A549 (cell line): ENCODE results near the gene CCDC182. TPM values are rescaled to one million over a fixed set of nuclear protein-coding genes. Genes with fewer than 3 reads are reported as not detected.

ENCODE experiments used
- ATAC-seq, 2 experiments: fragments of 200-7000 bp in 1 of 2; fragments of >200 bp in 1 of 2; cut with Nextera tagmentation in 1 of 2; cut with Tn5 transposase in 1 of 2; 3 replicates each; pipeline versions ENCODE4 v1.8.0 to v1.9.1; 2018 to 2020; ENCODE audit warnings: mild to moderate bottlenecking in 1 of 2, moderate library complexity in 1 of 2
- CTCF ChIA-PET: fragments of 300-600 bp; sonication (Branson Sonifier 250); formaldehyde crosslinking; extraction: SDS; loops from one replicate; lab custom pipeline; 2021; ENCODE audit warnings: antibody characterized with exemption, inconsistent platforms; lab: Yijun Ruan, JAX
- POLR2A ChIA-PET: fragments of 350-600 bp; formaldehyde crosslinking; extraction: SDS; loops from one replicate; lab custom pipeline; 2021; ENCODE audit warnings: antibody characterized with exemption, inconsistent platforms; lab: Yijun Ruan, JAX
- DNase-seq, 2 experiments: peaks; one replicate each; pipeline versions ENCODE4 v3.0.0 to v3.0.0-alpha.2; 2011 to 2016; ENCODE audit warnings: low read depth in 1 of 2, low spot score in 1 of 2
- FAIRE-seq: peaks from 2 replicates; lab custom pipeline; 2011; peaks lifted over from hg19 to GRCh38; lab: Jason Lieb, UNC
- H3K27ac ChIP-seq, 2 experiments: fragments of >200 bp; sonication (Bioruptor Twin); formaldehyde crosslinking; 3 replicates each; pipeline ENCODE4 v1.5.1; 2016 to 2017
- H3K4me1 ChIP-seq: fragments of >200 bp; sonication (Bioruptor Twin); formaldehyde crosslinking; 3 replicates; pipeline ENCODE4 v1.6.1; 2016
- H3K4me2 ChIP-seq: fragments of >200 bp; sonication (Bioruptor Twin); formaldehyde crosslinking; 3 replicates; pipeline ENCODE4 v1.6.1; 2016
- H3K4me3 ChIP-seq: fragments of >200 bp; sonication (Bioruptor Twin); formaldehyde crosslinking; 3 replicates; pipeline ENCODE4 v1.5.1; 2016
- H3K9me3 ChIP-seq: fragments of >200 bp; sonication (Bioruptor Twin); formaldehyde crosslinking; 3 replicates; pipeline ENCODE4 v1.6.1; 2016
- CBX2 ChIP-seq: fragments of 200-600 bp; sonication (generic); IDR thresholded peaks from 2 replicates; pipeline ENCODE4 v1.6.1; 2016; ENCODE audit warnings: low read depth, mild to moderate bottlenecking, borderline replicate concordance
- CBX8 ChIP-seq: fragments of 200-600 bp; sonication (generic); IDR thresholded peaks from 2 replicates; pipeline ENCODE4 v1.6.1; 2016
- EHF ChIP-seq: fragments of 250-450 bp; sonication (Bioruptor Pico); IDR thresholded peaks from 2 replicates; pipeline ENCODE4 v1.5.0; 2020; ENCODE audit warnings: mild to moderate bottlenecking
- EHMT2 ChIP-seq: fragments of 200-600 bp; sonication (generic); IDR thresholded peaks from 2 replicates; pipeline ENCODE4 v1.6.1; 2016; ENCODE audit warnings: antibody characterized with exemption, low read depth, mild to moderate bottlenecking, moderate library complexity
- HDAC2 ChIP-seq: fragments of 200-600 bp; sonication (generic); IDR thresholded peaks from 2 replicates; pipeline ENCODE4 v1.6.1; 2016
- HOXA7 ChIP-seq: fragments of 250-450 bp; sonication (Bioruptor Pico); IDR thresholded peaks from 2 replicates; pipeline ENCODE4 v1.5.0; 2020; ENCODE audit warnings: mild to moderate bottlenecking, moderate library complexity
- JUNB ChIP-seq: fragments of >200 bp; sonication (Bioruptor Twin); formaldehyde crosslinking; IDR thresholded peaks from 2 replicates; pipeline ENCODE4 v1.6.1; 2016
- MAZ ChIP-seq: fragments of 150-350 bp; IDR thresholded peaks from 2 replicates; pipeline ENCODE4 v1.6.1; 2014; ENCODE audit warnings: antibody characterized with exemption, low read depth, low read length, borderline replicate concordance
- NPAS2 ChIP-seq: fragments of 250-450 bp; sonication (Bioruptor Pico); IDR thresholded peaks from 2 replicates; pipeline ENCODE4 v1.8.0; 2022; ENCODE audit warnings: mild to moderate bottlenecking, moderate library complexity, borderline replicate concordance
- PHF8 ChIP-seq: fragments of 200-600 bp; sonication (generic); IDR thresholded peaks from 2 replicates; pipeline ENCODE4 v1.6.1; 2016; ENCODE audit warnings: low read depth, mild to moderate bottlenecking, antibody characterized with exemption, moderate library complexity, borderline replicate concordance
- POLR2AphosphoS2 ChIP-seq: conservative IDR thresholded peaks from 2 replicates; pipeline ENCODE4 v1.6.1; 2012; ENCODE audit warnings: low read length, improper control_type of control experiment, inconsistent platforms
- RAD21 ChIP-seq, 2 experiments: fragments of >200 bp in 1 of 2; sonication (Bioruptor Twin) in 1 of 2; formaldehyde crosslinking in 1 of 2; IDR thresholded peaks in 1 of 2; conservative IDR thresholded peaks in 1 of 2; 2 replicates in 1 of 2; 3 replicates in 1 of 2; pipeline ENCODE4 v1.6.1; 2012 to 2018; ENCODE audit warnings: inconsistent platforms in 1 of 2
- RCOR1 ChIP-seq: fragments of 150-350 bp; IDR thresholded peaks from 2 replicates; pipeline ENCODE4 v1.6.1; 2014; ENCODE audit warnings: antibody characterized with exemption, low read length, low read depth
- RFX5 ChIP-seq: fragments of 450-650 bp; IDR thresholded peaks from 2 replicates; pipeline ENCODE4 v1.7.1; 2014; ENCODE audit warnings: antibody characterized with exemption, mild to moderate bottlenecking, moderate library complexity
- RNF2 ChIP-seq: fragments of 200-600 bp; sonication (generic); IDR thresholded peaks from 2 replicates; pipeline ENCODE4 v1.6.1; 2016; ENCODE audit warnings: low read depth, mild to moderate bottlenecking, antibody characterized with exemption, moderate library complexity, borderline replicate concordance
- SMC3 ChIP-seq: fragments of >200 bp; sonication (Bioruptor Twin); formaldehyde crosslinking; IDR thresholded peaks from 3 replicates; pipeline ENCODE4 v1.6.1; 2018; ENCODE audit warnings: inconsistent platforms
- TP53 ChIP-seq: fragments of 250-450 bp; sonication (Bioruptor Pico); IDR thresholded peaks from 2 replicates; pipeline ENCODE4 v1.5.0; 2021; ENCODE audit warnings: mild to moderate bottlenecking, moderate library complexity
- ZC3H11A ChIP-seq: fragments of 450-650 bp; IDR thresholded peaks from 2 replicates; pipeline ENCODE4 v1.6.1; 2014; ENCODE audit warnings: antibody characterized with exemption, mild to moderate bottlenecking
- ZFP36 ChIP-seq: fragments of 450-650 bp; IDR thresholded peaks from 2 replicates; pipeline ENCODE4 v1.6.1; 2014; ENCODE audit warnings: borderline replicate concordance; ENCODE audit not compliant: partially characterized antibody
- ZSCAN20 ChIP-seq: fragments of 250-450 bp; sonication (Bioruptor Pico); IDR thresholded peaks from 2 replicates; pipeline ENCODE4 v1.8.0; 2022; ENCODE audit warnings: mild to moderate bottlenecking, moderate library complexity
- WGBS: methylation state at CpG from one replicate; pipeline ENCODE4 v1.1.6; 2017; ENCODE audit errors: missing lambda C conversion rate; 5-methylcytosine and 5-hydroxymethylcytosine counted together
- polyA plus RNA-seq, 4 experiments: library from polyadenylated mRNA; depleted of rRNA in 3 of 4; stranded (reverse); fragments of >200 nt; fragmentation: RNase III in 1 of 4; extraction: RNeasy Plus Mini Kit Qiagen cat#74134 plus additional on column Dnase treatment in 1 of 4; gene quantifications; 2 replicates in 3 of 4; 3 replicates in 1 of 4; pipeline ENCODE4 v1.2.3, GENCODE V29; 2011 to 2017
- TF ChIP-seq, protein P1 (sequence below): fragments of 250-450 bp; sonication (Bioruptor Pico); IDR thresholded peaks from 2 replicates; pipeline ENCODE4 v1.5.0; 2020; ENCODE audit warnings: low read depth, mild to moderate bottlenecking, moderate library complexity
- TF ChIP-seq, protein P2 (sequence below): IDR thresholded peaks from 2 replicates; pipeline ENCODE4 v1.6.1; 2012; ENCODE audit warnings: low read depth, borderline replicate concordance
- TF ChIP-seq, protein P3 (sequence below): fragments of >200 bp; sonication (Bioruptor Twin); formaldehyde crosslinking; IDR thresholded peaks from 3 replicates; pipeline ENCODE4 v1.6.1; 2016
- TF ChIP-seq, protein P4 (sequence below): fragments of 450-650 bp; IDR thresholded peaks from 2 replicates; pipeline ENCODE4 v1.6.1; 2014; ENCODE audit warnings: antibody characterized with exemption

Gene CCDC182
- polyA plus RNA-seq, 2 of the 4 experiments (the other 2 are of a cell fraction), result not detected

DNA sequence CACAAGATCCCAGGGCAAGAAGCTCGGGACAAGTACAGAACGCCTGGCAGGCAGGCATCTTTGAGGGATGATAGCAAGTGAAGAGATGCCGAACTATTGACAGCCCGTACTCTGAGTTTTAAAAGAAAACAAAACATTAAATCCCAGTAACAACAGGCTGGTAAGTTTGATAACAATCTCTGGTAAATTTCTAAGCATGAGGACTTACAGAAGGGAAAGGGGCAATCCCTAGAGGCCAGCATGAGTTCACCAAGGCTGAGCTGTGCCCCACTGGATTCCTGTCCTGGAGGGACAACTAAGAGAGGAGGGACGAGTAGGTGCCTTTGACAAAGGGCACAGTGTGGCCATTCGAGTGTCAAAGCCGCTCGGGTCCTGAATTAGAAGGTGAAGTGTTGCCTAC, 26.2 kb downstream of the CCDC182 start:
- Histone ChIP-seq H3K4me3 (no peak overlapping the region), H3K4me2 (no peak overlapping the region), H3K9me3 (peaks cover 5% of the 10 kb centered on the region; the same call in 1 of the 3 replicates), H3K4me1 (no peaks in the 10 kb centered on the region), H3K27ac (no peak overlapping the region)
- DNase-seq (no peak), FAIRE-seq (no peak), ATAC-seq (no peak)
- TF ChIP-seq ZFP36, result no peak
- TF ChIP-seq PHF8, result no peak
- no peak for TF ChIP-seq JUNB
- no peak for TF ChIP-seq RFX5
- no peak for TF ChIP-seq NPAS2 (CRISPR knock-in tag)
- TF ChIP-seq POLR2AphosphoS2, result no peak
- no peak for TF ChIP-seq EHF (CRISPR knock-in tag)
- TF ChIP-seq RNF2, result no peak
- no peak for TF ChIP-seq MAZ
- TF ChIP-seq ZSCAN20 (CRISPR knock-in tag), result no peak
- no peak for TF ChIP-seq HDAC2
- TF ChIP-seq ZC3H11A, result no peak
- TF ChIP-seq, protein P1, sequence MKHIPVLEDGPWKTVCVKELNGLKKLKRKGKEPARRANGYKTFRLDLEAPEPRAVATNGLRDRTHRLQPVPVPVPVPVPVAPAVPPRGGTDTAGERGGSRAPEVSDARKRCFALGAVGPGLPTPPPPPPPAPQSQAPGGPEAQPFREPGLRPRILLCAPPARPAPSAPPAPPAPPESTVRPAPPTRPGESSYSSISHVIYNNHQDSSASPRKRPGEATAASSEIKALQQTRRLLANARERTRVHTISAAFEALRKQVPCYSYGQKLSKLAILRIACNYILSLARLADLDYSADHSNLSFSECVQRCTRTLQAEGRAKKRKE (CRISPR knock-in tag), result no peak
- TF ChIP-seq, protein P2, sequence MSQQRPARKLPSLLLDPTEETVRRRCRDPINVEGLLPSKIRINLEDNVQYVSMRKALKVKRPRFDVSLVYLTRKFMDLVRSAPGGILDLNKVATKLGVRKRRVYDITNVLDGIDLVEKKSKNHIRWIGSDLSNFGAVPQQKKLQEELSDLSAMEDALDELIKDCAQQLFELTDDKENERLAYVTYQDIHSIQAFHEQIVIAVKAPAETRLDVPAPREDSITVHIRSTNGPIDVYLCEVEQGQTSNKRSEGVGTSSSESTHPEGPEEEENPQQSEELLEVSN, result no peak
- no peak for TF ChIP-seq CBX8
- TF ChIP-seq RAD21 (conservative IDR thresholded peaks at IDR 0.05 in 1 of 2, IDR thresholded peaks at IDR 0.05 in 1 of 2), result no peak
- TF ChIP-seq EHMT2, result no peak
- no peak for TF ChIP-seq RCOR1
- TF ChIP-seq, protein P3, sequence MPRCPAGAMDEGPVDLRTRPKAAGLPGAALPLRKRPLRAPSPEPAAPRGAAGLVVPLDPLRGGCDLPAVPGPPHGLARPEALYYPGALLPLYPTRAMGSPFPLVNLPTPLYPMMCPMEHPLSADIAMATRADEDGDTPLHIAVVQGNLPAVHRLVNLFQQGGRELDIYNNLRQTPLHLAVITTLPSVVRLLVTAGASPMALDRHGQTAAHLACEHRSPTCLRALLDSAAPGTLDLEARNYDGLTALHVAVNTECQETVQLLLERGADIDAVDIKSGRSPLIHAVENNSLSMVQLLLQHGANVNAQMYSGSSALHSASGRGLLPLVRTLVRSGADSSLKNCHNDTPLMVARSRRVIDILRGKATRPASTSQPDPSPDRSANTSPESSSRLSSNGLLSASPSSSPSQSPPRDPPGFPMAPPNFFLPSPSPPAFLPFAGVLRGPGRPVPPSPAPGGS, result no peak
- TF ChIP-seq SMC3, result no peak
- CTCF ChIA-PET, result interaction anchor here (0.9 to 2.1 kb wide), 3 partner anchors 10 to 121 kb away, joined by 3 to 10 read pairs (median 4); no protein-coding TSS in a partner anchor
- 26% methylated on average over 8 of the region's 8 CpGs for WGBS
- POLR2A ChIA-PET, result no interaction called here

DNA sequence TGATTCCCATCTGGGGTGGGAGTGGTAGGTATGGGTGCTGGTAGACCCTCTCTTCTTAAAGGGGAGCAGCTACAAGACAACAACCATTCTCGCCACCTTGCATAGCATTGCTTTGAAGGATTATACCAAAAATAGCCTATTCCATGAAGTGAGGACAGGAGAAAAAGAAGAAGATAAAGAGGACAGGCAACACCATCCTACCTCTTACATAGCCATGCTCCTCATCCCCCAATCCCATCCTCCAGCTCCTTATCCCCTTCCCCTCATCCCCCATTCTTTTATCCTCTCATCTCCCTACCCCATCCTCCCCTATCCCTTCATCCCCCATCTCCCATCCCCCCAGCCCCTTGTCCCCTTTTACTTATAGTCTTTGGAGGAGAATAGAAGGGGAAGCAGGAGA, 29.1 kb downstream of the CCDC182 start:
- no peak for DNase-seq
- H3K4me3 ChIP-seq, result no peak overlapping the region
- no peak overlapping the region for H3K27ac ChIP-seq
- no peaks in the 10 kb centered on the region for H3K4me1 ChIP-seq
- FAIRE-seq, result no peak
- POLR2A ChIA-PET, result no interaction called here
- CTCF ChIA-PET, result interaction anchor here (0.8 to 2.9 kb wide), 7 partner anchors 32 to 734 kb away, joined by 3 to 12 read pairs (median 4); no protein-coding TSS in a partner anchor
- peaks cover 5% of the 10 kb centered on the region; the same call in 1 of the 3 replicates for H3K9me3 ChIP-seq
- TF ChIP-seq, protein P3, result no peak
- no peak for TF ChIP-seq CBX2
- TF ChIP-seq RCOR1, result no peak
- no peak for TF ChIP-seq HOXA7 (CRISPR knock-in tag)
- no peak for TF ChIP-seq TP53 (CRISPR knock-in tag)
- TF ChIP-seq, protein P4, sequence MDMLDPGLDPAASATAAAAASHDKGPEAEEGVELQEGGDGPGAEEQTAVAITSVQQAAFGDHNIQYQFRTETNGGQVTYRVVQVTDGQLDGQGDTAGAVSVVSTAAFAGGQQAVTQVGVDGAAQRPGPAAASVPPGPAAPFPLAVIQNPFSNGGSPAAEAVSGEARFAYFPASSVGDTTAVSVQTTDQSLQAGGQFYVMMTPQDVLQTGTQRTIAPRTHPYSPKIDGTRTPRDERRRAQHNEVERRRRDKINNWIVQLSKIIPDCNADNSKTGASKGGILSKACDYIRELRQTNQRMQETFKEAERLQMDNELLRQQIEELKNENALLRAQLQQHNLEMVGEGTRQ, result no peak
- TF ChIP-seq, protein P2, result no peak
- no peak for ATAC-seq
- WGBS, result 17% methylated on average over 1 of the region's 1 CpG
- no peak overlapping the region for H3K4me2 ChIP-seq
